GM21360 (cell line): Measurements from ENCODE around the gene PDZRN4.
"Not testable (repeated sequence)": the region's sequence is repeated elsewhere in the genome, so short reads cannot be mapped to it uniquely, and the experiment has no call there.

Source experiments
- ATAC-seq: cut with Tn5 transposase; IDR thresholded peaks from one replicate; pipeline ENCODE4 v1.9.1; 2021; ENCODE audit warnings: mild to moderate bottlenecking, moderate library complexity; ENCODE audit not compliant: unreplicated experiment

PDZRN4 gene

DNA sequence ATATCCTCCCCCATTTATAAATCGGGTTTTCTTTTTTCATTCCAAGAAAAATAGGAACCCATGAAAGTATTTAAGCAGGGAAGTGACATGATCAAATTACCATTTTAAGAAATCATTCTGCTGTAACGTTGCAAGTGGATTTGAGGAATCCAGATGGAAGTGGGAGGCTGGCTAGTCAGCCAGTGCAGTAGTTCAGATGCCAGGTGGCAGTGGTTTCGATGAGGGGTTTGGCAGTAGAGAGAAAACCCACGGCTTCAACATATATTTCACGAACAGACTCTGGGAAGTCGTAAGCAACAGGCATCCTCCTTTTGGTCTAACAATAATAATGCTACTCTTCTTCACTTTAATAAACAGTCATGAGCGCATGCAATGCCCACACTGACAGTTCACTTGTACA, 25.0 kb downstream of the PDZRN4 start:
- no peak for ATAC-seq

DNA sequence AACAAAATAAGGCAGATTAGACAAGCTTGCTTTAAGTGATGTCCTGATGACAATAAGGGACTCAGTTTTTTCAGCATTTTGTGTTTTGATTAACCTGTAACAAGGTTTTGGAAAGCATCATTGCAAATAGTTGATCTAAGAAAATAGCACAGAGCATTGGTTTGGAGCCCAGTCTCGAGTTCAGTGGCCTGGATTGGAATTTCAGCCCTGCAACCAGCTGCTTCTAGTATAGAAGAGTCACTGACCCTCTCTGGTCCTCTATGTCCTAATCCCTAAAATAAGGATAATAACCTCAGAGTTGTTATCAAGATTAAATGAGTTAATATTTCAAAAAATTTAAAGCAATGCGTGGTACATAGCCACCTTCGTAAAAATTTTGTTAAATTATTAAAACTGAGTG, 25.5 kb downstream of the PDZRN4 start:
- ATAC-seq, result no peak

DNA sequence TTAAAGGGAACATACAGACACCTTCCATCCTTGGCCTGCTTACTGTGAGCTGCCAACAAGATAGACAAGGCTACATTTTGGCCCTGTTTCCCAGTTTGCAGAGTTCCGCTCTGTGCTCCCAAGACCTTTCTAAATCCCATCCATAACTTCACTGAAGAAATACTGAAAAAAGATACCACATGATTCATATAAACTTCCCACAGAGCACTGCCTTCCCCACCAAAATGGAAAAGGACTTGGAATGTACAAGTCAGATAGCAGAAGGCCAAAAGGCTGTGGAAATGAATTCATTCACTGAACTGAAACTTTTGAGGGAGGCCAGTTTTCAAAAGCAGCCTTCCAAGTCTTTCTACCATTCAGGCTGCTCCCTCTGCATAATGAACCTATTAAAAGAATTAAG, 29.6 kb downstream of the PDZRN4 start:
- ATAC-seq, result no peak

DNA sequence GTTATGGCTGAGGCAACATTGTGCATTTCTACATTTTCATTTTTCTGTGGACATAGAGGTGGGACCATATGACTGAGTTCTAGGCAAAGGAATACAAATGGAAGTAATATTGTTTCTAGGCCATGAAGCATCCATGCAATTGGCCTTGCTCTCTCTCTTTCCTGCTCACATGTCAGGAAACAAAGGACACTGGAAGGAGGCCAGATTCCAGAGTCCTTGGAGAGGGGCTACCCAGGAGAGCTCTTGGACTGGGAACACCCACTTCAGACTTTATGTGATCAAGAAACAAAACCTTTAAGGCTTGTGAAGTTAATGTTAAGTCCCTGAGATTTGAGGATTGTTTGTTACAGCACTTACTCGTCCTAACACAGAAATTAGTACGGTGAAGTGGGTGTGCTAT, 32.8 kb downstream of the PDZRN4 start:
- ATAC-seq, result no peak

DNA sequence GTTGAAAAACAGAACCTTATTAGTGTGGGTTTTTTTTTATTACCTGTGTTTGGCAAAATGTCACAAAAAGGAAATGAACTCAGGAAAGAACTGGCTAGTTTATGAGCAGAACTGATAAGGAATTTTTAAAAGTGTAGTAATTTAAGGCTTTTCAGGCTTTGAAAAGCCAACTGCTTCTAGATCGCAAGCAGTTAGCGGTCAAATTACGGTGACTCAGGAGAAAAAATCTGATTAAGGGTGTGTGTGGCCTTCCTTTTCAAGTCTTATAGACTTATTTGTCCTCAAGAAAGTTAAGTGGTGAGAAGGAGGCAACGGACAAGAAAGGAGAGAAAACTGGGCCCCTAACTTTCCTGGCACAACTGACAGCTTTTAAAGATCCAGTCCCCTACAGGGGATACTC, 33.4 kb downstream of the PDZRN4 start:
- no peak for ATAC-seq

DNA sequence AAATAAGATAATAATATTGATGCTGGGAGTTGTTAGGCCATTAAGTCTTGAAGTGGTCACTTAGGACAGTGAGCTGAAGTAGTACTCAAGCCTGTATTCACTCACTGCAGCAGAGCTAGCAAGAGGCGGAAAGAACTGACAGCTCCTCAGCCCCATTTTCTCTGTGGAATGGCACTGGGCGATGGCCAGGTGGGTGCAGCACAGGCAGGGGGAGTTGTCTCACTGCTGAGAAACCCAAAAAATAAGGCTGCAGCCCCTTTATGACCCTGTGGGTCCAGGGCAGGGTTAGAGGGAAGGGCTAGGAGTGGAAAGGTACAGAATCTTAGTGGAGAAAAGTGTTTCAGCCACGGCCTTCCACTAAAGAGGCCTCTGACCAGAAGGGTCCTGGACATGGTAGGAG, 35.5 kb downstream of the PDZRN4 start:
- ATAC-seq, result no peak

DNA sequence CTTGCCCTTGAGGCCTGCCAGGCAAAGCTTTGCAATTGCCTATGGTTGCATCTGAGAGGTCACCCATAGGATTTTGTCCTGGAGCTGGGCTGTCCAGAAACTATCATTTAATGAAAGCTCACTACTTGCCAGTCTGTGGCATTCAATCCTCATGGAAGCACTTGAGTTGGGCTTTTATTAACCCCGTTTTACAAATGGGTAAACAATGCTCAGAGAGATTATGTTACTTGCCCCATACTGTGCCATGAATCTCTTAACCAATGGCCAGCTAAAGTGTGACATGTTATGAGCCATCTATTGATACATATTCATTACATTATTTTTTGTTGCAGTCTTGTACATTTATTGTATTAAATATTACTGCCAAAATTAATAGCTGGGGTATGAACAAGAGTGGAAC, 35.9 kb downstream of the PDZRN4 start:
- no peak for ATAC-seq

DNA sequence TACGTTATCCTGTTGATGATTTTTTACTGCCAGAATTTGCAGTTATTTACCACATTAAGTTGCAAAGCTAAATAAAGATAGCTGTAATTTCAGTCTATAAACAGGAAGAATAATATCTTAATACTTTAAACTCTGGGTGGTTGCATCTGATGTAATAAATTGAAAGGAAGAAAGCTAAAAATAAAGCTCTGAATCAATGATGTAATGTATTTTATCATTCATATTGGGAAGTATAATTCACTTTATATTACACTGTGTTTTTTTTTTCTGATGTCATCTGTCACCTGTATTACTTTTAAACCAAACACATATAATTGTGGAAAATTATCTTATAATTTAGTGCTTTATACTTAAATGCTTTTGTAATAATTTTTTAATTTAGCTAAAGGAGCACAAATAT, 37.1 kb downstream of the PDZRN4 start:
- ATAC-seq, result no peak

DNA sequence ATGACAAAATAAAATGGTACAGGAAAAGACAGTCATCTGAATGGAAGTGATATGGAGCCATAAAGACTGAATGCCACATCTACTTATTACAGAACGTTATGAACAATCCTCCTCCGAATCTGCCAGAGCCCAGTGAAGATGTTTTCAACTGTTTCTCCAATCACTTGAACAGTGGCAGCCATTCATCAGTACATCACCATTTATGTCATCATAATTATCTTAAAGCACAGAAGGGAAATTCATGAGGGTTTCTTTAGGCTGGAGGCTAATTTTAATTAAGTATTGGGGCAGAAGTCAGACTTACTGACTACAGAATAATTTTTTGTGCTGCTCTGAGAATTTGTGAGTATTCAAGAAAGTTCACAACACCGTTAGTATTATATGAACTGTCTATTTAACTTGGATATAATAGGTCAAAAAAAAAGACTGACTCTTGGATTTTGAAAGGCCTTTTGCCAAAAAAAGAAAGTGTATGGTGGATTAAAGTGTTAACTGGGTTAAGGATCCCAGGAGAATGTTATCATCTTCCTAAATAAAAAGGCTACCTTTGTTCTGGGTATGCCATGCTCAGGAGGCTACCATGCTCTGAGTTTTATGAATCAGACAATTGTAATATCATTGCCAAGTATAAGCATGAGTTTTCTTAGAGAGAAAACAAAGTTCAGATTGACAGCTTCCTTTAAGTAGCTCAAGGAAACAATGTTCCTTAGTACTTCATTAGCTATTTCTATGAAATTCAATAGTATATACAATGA, 40.1 kb downstream of the PDZRN4 start:
- no peak for ATAC-seq

DNA sequence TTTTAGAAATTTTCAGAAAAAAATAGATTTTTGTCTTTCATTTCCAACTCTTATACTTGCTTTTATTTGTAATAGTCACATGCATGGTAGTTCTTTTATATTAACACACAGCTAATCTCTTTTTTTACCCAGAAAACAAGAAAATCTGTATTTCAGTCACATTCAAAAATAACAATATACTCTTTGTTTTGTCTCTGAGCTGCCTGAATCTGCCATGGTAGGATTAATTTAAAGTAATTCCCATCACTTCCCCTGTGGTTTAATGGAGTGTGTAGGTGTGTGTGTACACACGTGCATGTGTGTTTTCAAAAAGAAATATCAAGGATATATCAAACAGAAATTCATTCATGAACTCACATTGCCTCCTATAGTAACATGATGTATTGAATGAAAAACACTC, 42.6 kb downstream of the PDZRN4 start:
- ATAC-seq, result no peak

DNA sequence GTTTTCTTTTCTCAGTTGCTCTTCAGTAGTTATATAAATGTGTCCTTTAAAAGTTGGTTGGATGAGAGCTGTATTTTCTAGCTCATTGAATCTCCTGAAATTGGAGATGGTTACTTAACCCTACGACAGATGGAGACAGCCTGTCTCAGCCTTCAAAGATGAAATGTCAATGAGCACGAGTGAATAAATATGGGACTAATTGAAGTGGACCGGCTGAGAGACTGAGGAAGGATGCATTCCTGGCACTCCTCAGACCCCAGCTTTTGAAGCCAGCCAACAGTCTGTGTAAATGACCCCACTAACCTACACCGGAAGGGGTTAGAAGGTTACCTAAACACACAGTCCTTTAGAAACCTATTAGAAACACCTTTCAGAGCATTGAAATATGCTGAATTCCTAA, 46.6 kb downstream of the PDZRN4 start:
- ATAC-seq, result no peak

DNA sequence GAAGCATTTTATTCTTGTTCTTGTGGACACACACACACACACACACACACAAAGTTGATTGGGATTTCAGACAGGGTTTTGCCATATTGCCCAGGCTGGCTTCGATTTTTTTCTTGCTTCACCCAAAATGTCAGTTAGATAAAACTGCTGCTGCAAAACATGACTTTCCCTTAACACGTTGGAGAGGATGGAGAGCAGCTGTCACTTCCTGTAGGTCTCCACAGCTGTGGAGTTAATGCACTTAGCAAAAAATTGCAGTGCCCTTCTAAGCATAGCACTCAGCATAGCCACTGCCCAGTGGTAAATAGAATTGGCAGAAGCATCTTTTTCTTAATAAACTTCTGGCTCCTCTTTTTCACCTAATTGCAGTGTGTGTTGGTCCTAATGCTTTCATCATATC, 54.5 kb downstream of the PDZRN4 start:
- no peak for ATAC-seq

DNA sequence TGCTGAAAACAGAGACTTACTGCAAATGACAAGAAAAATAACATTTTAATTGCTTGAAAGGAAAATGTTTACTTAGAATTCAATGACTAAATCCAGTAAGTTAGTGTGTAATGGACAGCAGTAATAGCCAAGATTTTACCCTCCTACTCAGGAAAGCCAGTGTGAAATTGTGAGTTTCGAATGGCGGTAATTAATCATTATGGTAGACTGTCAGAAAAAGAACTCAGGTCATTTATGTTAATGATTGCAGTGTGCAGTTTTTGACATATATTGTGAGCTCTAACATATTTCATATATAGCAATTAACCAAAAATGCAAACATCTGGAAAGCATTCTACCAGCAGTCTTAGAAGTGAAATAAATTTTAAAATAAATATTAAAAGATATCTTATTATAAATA, 60.3 kb downstream of the PDZRN4 start:
- ATAC-seq, result no peak

DNA sequence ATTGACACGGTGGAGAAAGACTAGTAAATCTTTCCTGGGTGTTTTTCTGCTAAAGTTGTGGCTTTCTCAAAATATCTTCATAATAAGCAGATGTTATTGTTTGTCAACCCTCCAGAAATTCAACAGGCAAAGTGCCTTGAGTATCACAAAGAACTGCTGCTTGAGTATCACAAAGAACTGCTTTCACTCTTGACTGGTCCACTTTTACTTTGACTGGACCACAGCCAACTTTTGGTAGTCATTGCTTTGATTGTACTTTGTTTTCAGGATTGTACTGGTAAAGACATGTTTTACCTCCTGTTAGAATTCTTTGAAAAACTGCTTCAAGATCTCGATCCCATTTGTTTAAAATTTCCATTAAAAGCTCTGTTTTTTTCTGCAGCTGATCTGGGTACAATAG, 62.6 kb downstream of the PDZRN4 start:
- ATAC-seq, result no peak

DNA sequence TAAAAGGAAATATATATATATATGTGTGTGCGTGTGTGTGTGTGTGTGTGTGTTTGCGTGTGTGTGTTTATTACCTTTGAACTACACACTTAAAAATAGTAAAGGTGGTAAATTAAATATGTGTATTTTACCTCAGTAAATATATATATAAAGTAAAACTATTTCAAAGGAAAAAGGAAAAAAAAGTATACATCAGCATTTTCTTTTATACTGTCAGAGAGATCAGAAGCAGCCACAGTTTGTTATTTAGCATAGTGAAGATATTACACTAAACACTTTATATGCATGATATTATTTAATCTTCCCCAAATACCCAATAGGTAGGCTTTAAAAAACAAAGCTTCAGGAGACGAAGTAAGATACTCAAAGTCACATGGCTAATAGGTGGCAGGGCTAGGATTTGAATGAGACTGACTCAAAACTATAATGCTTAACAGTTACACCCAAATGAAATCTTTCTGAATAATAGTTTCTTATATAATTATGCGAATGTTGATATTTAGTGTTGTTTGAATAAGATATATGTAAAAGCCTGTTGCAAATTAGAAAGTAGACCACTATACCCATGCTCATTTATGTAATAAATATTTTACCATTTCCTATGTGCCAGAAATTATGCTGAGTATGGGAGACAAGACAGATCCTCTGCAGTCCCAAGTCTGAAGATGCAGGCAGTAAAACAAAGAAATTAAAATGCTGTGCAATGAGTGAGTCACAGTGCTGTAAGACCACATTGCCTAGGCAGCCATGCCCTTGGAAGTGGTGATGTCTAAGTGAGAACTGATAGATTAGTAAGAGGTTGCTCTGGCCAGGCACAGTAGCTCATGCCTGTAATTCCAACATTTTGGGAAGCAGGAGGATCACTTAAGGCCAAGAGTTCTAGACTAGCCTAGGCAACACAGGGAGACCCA, 66.1 kb downstream of the PDZRN4 start:
- no peak for ATAC-seq

DNA sequence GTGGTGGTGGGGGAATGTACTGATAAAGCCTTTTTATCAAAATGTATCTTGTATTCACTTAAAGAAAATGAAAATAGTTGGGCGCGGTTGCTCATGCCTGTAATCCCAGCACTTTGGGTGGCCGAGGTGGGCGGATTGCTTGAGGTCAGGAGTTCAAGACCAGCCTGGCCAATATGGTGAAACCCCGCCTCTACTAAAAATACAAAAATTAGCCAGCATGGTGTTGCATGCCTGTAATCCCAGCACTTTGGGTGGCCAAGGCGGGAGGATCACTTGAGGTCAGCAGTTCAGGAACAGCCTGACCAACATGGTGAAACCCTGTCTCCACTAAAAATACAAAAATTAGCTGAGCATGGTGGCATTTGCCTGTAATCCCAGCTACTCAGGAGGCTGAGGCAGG, 75.1 kb downstream of the PDZRN4 start:
- ATAC-seq, result not testable (repeated sequence)

DNA sequence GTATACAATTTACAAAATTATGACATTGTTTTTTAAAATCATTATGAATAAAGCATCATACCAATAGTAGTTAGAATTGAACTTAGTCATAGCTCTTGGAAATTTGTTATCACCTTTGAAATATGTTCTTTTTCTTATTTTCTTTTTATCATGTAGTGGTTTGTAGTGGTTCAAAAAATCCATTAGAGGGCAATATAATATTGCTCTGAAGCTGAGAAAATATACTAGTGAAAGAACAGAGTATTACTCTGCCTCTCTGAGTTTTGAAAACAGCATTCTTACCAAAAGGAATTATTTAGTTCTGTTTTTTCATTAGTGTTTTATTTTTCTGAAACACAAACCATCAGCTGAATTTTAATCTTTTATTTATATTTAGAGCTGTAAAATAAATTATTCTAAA, 76.2 kb downstream of the PDZRN4 start:
- ATAC-seq, result no peak

DNA sequence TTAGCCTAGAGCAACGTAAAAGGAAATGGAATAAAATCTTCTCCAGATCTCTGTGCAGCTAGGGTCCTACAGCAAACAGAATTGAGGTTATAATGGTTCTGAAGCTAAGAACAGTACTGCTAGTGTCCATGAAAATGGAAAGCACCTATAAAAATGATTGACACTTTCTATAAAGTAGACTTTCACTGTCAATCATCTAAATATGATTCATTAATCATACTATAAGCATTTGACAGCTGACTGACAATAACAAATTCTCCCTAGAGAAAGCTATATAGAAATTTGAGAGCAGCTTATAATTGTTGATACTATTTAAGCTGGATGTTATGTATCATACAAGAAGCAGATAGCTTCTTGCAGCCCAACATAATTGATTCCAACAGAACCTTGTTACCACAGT, 80.9 kb downstream of the PDZRN4 start:
- ATAC-seq, result no peak

DNA sequence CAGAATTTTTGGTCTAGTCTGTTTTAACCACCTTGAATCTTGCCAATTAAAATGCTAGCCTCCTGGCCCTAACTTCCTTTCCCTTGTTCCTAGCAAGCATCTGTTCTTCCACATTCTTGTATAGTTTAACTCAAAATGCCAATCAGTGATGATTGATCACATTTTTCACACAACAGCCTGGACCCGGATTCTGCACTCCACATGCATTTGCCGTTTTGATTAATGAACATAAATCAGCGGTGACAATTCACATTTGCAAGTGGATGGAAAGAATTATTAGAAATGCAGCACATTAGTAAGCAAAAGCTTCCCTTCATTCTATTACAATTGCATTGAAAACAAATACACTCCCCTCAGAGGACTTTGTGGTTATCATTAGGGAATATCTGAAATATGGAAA, 83.4 kb downstream of the PDZRN4 start:
- ATAC-seq, result no peak

DNA sequence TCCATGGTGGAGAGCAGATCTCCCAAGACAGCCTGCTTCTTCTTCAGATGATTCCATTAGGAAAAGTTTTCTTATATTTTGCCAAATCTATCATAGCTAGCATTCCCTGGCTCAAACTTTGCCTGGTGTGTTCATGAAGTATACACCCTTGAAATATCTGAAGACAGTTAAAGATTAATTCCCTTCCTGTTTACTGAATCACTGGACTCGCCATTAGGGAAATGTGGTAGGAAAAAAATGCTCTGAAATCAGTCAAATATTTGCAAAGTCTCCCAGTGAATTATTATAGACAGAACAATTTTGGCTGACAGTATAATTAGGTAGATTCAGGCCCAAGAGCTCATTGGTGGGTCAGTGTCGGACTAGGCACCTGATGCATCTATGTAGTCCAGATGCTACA, 86.5 kb downstream of the PDZRN4 start:
- ATAC-seq, result no peak

DNA sequence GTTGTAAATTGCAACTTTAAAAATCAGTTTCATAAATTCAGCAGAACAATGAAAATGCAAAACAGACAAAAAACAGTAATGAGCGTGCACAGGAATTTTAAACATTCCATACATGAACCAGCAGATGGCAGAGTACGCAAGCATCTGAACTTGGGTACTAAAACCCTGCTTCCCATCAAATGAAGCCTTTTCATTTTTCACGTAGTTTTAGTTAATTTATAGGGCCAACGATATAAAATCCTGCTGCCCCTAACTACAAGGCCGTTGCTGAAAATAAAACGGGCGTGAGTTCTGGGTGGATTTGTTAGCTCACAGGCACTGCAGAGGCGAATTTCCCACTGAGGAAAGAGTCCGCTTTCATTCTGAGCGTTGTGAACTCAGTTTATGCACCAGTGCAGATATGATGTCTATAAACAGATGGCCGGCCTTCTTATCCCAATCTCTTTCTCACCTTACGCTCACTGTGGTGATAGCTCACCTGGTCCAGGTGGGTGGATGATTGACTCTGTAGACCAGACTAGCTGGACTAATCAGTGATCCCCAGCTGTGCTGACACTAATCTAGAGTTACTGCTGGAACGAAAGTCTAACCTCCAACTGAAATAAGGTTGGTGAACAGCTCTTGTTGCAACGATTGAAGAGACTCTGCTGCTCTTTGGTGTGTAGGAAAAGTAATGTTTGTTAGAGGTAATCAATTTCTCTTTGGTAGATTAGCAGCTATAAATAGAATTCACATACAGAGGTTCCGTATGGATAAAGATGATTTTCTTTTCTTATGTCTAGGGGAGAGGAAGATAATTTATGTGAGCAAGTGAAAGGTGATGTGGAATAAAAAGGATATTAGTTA, 89.2 kb downstream of the PDZRN4 start:
- no peak for ATAC-seq

DNA sequence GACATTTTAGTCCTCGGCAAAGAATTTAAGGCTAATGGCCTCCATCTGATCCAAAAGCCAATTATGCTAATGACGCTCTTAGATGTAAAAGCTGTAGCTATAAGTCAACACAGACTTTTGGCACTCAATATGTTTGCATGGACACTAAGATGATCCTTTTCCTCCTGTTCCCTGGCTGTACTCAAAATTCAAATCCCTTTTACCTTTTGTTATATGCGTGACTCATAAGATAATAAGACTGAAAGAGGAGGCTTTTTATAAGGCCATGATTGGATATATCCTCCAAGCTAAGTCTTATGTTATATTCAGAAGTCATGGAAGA, 89.8 kb downstream of the PDZRN4 start:
- ATAC-seq, result no peak
